HG02970 (cell line): ENCODE data around the gene HECTD2.

Experiments used
- ATAC-seq: cut with Tn5 transposase; IDR thresholded peaks from one replicate; pipeline ENCODE4 v1.9.1; 2021; ENCODE audit warnings: mild to moderate bottlenecking, moderate library complexity, moderate number of reproducible peaks; ENCODE audit not compliant: unreplicated experiment, low FRiP score

The HECTD2 gene

GRCh38 chr10:91562839-91563581 is 152.9 kb downstream of the HECTD2 start:
- no peak for ATAC-seq

DNA sequence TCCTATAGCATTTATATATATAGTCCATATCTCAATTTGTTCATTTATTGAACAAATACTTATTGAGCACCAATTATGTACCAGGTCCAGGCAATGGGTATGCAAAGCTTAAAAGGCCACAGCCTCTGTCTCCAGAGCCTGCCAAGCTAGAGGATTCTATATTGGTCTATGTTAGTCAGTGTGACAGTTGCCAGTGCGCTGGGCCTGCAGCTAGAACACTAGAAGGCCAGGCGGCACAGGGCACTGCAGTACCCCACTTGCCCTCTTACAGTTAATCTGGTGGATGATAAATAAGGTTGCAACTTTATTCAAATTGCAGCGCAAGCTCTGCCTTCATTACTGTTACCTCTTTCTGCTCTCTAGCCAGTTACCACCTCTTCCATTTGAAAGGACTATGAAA is 153.9 kb downstream of the HECTD2 start:
- no peak for ATAC-seq
